PC-9 (cell line): ENCODE measurements around the gene DRD3.

Source experiments
- EZH2 ChIP-seq: fragments of 200-600 bp; sonication (generic); IDR thresholded peaks from 2 replicates; pipeline ENCODE4 v1.8.0; 2017; ENCODE audit warnings: antibody characterized with exemption, low read depth
- TF ChIP-seq, protein P1 (sequence below): fragments of 200-600 bp; sonication (generic); conservative IDR thresholded peaks from 2 replicates; pipeline ENCODE4 v1.6.1; 2017; ENCODE audit warnings: mixed run types, antibody characterized with exemption, mild to moderate bottlenecking, moderate library complexity

GRCh38 chr3:114213627-114214541, 35.0 kb upstream of the DRD3 start:
- no peak for TF ChIP-seq EZH2
- TF ChIP-seq, protein P1, sequence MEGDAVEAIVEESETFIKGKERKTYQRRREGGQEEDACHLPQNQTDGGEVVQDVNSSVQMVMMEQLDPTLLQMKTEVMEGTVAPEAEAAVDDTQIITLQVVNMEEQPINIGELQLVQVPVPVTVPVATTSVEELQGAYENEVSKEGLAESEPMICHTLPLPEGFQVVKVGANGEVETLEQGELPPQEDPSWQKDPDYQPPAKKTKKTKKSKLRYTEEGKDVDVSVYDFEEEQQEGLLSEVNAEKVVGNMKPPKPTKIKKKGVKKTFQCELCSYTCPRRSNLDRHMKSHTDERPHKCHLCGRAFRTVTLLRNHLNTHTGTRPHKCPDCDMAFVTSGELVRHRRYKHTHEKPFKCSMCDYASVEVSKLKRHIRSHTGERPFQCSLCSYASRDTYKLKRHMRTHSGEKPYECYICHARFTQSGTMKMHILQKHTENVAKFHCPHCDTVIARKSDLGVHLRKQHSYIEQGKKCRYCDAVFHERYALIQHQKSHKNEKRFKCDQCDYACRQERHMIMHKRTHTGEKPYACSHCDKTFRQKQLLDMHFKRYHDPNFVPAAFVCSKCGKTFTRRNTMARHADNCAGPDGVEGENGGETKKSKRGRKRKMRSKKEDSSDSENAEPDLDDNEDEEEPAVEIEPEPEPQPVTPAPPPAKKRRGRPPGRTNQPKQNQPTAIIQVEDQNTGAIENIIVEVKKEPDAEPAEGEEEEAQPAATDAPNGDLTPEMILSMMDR: no peak
